ENCODE measurements around the gene CCL1.

DNA sequence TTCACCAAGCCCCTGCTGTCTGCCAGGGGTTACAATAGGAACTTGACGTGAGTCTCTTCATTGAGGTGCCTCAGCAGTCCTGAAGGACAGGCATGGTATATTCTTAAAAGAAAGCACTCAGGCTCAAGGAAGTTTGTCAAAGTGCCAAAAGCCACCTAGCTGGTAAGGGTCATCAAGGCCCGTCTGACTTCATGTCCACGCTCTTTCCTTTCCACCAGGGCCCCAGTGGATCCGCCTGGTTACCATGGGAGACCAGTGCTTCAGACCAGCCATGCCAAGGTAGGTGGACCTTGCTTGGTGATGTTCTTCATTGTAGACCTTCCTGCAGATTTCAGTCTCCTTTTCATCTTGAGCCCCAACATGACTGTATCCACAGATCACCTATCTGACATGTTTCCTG lies 27.6 kb upstream of the CCL1 start:
- no peak for TF ChIP-seq CTCF (IDR thresholded peaks at IDR 0.05)
- TF ChIP-seq POLR2A (IDR thresholded peaks at IDR 0.05) = no peak
